Measurements from ENCODE around the gene DLG1. TPM values are rescaled to one million over a fixed set of nuclear protein-coding genes. Genes with fewer than 3 reads are reported as not detected.

DLG1 gene
- total RNA-seq, 1 donor from 2014 or later: 85.0 TPM

DNA sequence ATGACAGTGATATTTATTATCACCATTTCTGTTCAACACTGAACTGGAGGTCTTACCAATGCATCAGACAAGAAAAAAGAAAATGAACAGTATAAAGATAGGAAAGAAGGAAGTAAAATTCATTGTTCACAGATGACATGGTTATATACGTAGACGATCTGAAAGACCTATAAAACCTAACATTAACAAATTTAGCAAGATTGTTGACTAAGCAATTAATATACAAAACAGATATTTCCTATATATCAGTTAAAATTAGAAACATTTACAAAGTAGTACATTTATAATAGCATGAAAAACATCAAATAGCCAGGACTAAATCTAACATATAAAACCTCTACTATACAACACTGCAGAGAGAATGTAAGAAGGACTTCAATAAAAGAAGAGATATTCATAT, 176.0 kb downstream of the DLG1 start:
- Mint-ChIP-seq H3K4me1 (ENCODE audit: low read depth) (peaks cover 2% of the 10 kb centered on the region), H3K27ac (no peak overlapping the region), H3K36me3 (ENCODE audit: low read depth) (peaks cover 16% of the 10 kb centered on the region), H3K4me3 (no peak overlapping the region), H3K9me3 (no peaks in the 10 kb centered on the region), H3K27me3 (ENCODE audit: insufficient read depth) (no peaks in the 10 kb centered on the region)
- DNase-seq (ENCODE audit: low spot score): no peak
- intact Hi-C loops (cut with micrococcal nuclease): no loop called here

GRCh38 chr3:197117114-197117513, 181.3 kb downstream of the DLG1 start:
- Mint-ChIP-seq H3K4me1 (ENCODE audit: low read depth) (peaks cover 8% of the 10 kb centered on the region), H3K27me3 (ENCODE audit: insufficient read depth) (no peaks in the 10 kb centered on the region), H3K27ac (no peak overlapping the region), H3K36me3 (ENCODE audit: low read depth) (peaks cover 24% of the 10 kb centered on the region), H3K4me3 (no peak overlapping the region), H3K9me3 (no peaks in the 10 kb centered on the region)
- intact Hi-C loops (cut with micrococcal nuclease): no loop called here
- no peak for DNase-seq (ENCODE audit: low spot score)

GRCh38 chr3:197114007-197114406, 184.4 kb downstream of the DLG1 start:
- Mint-ChIP-seq H3K4me1 (ENCODE audit: low read depth) (peaks cover 8% of the 10 kb centered on the region), H3K27me3 (ENCODE audit: insufficient read depth) (no peaks in the 10 kb centered on the region), H3K27ac (no peak overlapping the region), H3K9me3 (no peaks in the 10 kb centered on the region), H3K4me3 (no peak overlapping the region), H3K36me3 (ENCODE audit: low read depth) (peaks cover 36% of the 10 kb centered on the region)
- no peak for DNase-seq (ENCODE audit: low spot score)
- intact Hi-C loops (cut with micrococcal nuclease): no loop called here

DNA sequence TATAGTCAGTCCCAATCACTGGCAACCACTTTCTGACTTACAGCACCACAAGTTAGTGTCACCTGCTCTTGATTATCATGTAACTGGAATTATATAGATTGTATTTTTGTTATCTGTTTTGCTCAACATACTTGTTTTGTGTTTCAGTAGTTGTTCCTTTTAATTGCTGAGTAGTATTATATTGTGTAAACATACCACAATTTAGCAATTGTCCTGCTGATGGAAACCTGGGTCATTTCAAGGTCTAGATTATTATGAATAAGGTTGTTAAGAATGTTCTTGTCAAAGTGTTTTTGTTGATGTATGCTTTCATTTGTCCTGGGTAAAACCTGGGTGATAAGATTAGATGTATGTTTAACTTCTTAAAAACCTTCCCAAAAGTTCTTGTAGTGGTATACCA, 186.7 kb downstream of the DLG1 start:
- H3K9me3 Mint-ChIP-seq: no peaks in the 10 kb centered on the region
- H3K27ac Mint-ChIP-seq: no peak overlapping the region
- H3K36me3 Mint-ChIP-seq (ENCODE audit: low read depth): peaks cover 40% of the 10 kb centered on the region
- intact Hi-C loops (cut with micrococcal nuclease): no loop called here
- no peak for DNase-seq (ENCODE audit: low spot score)
- no peak overlapping the region for H3K4me3 Mint-ChIP-seq
- no peaks in the 10 kb centered on the region for H3K27me3 Mint-ChIP-seq (ENCODE audit: insufficient read depth)
- no peaks in the 10 kb centered on the region for H3K4me1 Mint-ChIP-seq (ENCODE audit: low read depth)

GRCh38 chr3:197105786-197106185, 192.6 kb downstream of the DLG1 start:
- Mint-ChIP-seq H3K36me3 (ENCODE audit: low read depth) (peaks cover 31% of the 10 kb centered on the region), H3K4me3 (no peak overlapping the region), H3K4me1 (ENCODE audit: low read depth) (no peaks in the 10 kb centered on the region), H3K27me3 (ENCODE audit: insufficient read depth) (no peaks in the 10 kb centered on the region), H3K9me3 (no peaks in the 10 kb centered on the region), H3K27ac (no peak overlapping the region)
- no peak for DNase-seq (ENCODE audit: low spot score)
- intact Hi-C loops (cut with micrococcal nuclease): no loop called here

DNA sequence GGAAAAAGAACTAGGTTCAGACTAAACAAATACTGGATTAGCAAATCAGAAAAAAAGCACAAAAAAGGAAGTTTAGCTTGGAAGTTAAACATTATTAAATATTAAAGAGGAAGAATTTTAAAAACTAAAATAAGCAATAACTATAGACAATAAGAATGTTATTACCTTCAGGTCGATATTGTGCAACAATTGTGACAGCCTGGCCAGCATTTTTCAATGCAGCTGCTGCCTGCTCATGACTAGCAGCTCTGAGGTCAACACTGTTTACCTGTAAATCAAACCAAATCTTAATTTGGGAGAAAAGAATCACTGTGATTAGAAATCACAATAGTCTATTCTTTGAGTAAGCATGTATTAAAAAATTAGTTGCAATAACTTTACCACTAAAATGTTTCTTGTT, 193.7 kb downstream of the DLG1 start:
- no peaks in the 10 kb centered on the region for H3K27me3 Mint-ChIP-seq (ENCODE audit: insufficient read depth)
- H3K4me1 Mint-ChIP-seq (ENCODE audit: low read depth): no peaks in the 10 kb centered on the region
- no peak for DNase-seq (ENCODE audit: low spot score)
- peaks cover 21% of the 10 kb centered on the region for H3K36me3 Mint-ChIP-seq (ENCODE audit: low read depth)
- intact Hi-C loops (cut with micrococcal nuclease): no loop called here
- H3K4me3 Mint-ChIP-seq: no peak overlapping the region
- no peak overlapping the region for H3K27ac Mint-ChIP-seq
- no peaks in the 10 kb centered on the region for H3K9me3 Mint-ChIP-seq

DNA sequence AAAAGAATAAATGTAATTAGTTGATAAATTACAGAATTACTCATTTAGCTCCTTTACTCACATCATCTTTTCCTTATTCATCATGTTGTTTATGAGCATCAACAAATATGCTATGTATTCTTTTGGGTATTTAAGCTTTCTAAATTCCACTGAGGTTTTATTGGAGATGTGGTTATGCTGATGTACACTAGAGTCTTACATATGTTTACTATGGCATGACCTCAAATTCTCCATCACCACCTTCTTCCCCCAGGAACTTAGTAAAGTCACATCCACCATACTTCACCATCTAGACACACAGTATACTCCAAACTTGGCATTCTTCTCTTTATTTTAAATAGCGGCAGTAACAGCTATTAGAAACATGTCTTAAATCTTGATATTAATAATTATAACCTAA, 194.6 kb downstream of the DLG1 start:
- intact Hi-C loops (cut with micrococcal nuclease): no loop called here
- Mint-ChIP-seq H3K27me3 (ENCODE audit: insufficient read depth) (no peaks in the 10 kb centered on the region), H3K36me3 (ENCODE audit: low read depth) (peaks cover 17% of the 10 kb centered on the region), H3K4me1 (ENCODE audit: low read depth) (no peaks in the 10 kb centered on the region), H3K9me3 (no peaks in the 10 kb centered on the region), H3K4me3 (no peak overlapping the region), H3K27ac (no peak overlapping the region)
- DNase-seq (ENCODE audit: low spot score): no peak

GRCh38 chr3:197093871-197094270, 204.5 kb downstream of the DLG1 start:
- Mint-ChIP-seq H3K4me1 (ENCODE audit: low read depth) (peaks cover 1% of the 10 kb centered on the region), H3K36me3 (ENCODE audit: low read depth) (peaks cover 17% of the 10 kb centered on the region), H3K27ac (no peak overlapping the region)

GRCh38 chr3:197088370-197088769, 210.0 kb downstream of the DLG1 start:
- H3K27ac Mint-ChIP-seq: no peak overlapping the region
- peaks cover 16% of the 10 kb centered on the region for H3K36me3 Mint-ChIP-seq (ENCODE audit: low read depth)
- H3K4me1 Mint-ChIP-seq (ENCODE audit: low read depth): peaks cover 25% of the 10 kb centered on the region
- intact Hi-C loops (cut with micrococcal nuclease): loop anchor here (10.0 kb wide), 1 partner anchor 96 kb away; no protein-coding TSS in a partner anchor
- no peaks in the 10 kb centered on the region for H3K9me3 Mint-ChIP-seq
- no peaks in the 10 kb centered on the region for H3K27me3 Mint-ChIP-seq (ENCODE audit: insufficient read depth)
- no peak for DNase-seq (ENCODE audit: low spot score)
- H3K4me3 Mint-ChIP-seq: no peak overlapping the region

More at GRCh38 chr3:197093871-197094270, 204.5 kb downstream of the DLG1 start:
- no peak overlapping the region for H3K4me3 Mint-ChIP-seq
- H3K9me3 Mint-ChIP-seq: no peaks in the 10 kb centered on the region
- intact Hi-C loops (cut with micrococcal nuclease): no loop called here
- no peak for DNase-seq (ENCODE audit: low spot score)
- H3K27me3 Mint-ChIP-seq (ENCODE audit: insufficient read depth): no peaks in the 10 kb centered on the region

DNA sequence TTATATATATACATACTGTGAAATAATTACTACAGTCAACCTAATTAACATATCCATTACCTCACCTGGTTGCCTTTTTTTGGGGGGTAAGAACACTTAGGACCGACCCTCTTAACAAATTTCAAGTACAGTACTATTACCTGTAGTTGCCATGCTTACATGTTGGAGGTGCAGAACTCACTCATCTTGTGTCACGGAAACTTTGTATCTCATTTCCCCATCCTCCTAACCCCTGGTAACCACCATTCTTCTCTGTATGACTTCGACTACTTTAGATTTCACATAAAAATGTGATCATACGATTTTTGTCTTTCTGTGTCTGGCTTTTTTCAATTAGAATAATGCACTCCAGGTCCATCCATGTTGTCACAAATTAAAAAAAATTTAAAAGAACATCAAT, 213.3 kb downstream of the DLG1 start:
- Mint-ChIP-seq H3K36me3 (ENCODE audit: low read depth) (peaks cover 20% of the 10 kb centered on the region), H3K4me1 (ENCODE audit: low read depth) (peaks cover 25% of the 10 kb centered on the region), H3K27ac (peak overlapping the region; percentile 36), H3K4me3 (no peak overlapping the region), H3K9me3 (no peaks in the 10 kb centered on the region), H3K27me3 (ENCODE audit: insufficient read depth) (no peaks in the 10 kb centered on the region)
- no peak for DNase-seq (ENCODE audit: low spot score)
- intact Hi-C loops (cut with micrococcal nuclease): loop anchor here (10.0 kb wide), 1 partner anchor 100 kb away; no protein-coding TSS in a partner anchor

DNA sequence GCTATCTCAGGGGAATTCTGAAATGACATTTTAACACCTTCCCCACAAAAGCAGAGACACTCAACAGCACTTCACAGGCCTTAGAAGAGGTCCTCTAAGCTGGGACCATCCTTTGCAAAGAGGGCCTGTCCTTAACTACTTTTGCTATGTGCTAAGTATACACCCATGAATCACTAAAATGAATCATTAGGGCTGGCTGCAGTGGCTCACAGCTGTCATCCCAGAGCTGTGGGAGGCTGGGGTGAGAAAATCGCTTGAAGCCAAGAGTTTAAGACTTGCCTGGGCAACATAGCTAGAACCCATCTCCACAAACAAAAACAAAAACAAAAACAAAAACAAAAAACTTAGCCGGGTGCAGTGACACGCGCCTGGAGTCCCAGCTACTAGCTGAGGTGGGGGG, 214.9 kb downstream of the DLG1 start:
- H3K27ac Mint-ChIP-seq: peak overlapping the region; percentile 16
- H3K27me3 Mint-ChIP-seq (ENCODE audit: insufficient read depth): no peaks in the 10 kb centered on the region
- no peaks in the 10 kb centered on the region for H3K9me3 Mint-ChIP-seq
- peaks cover 19% of the 10 kb centered on the region for H3K36me3 Mint-ChIP-seq (ENCODE audit: low read depth)
- no peak overlapping the region for H3K4me3 Mint-ChIP-seq
- peaks cover 20% of the 10 kb centered on the region for H3K4me1 Mint-ChIP-seq (ENCODE audit: low read depth)
- intact Hi-C loops (cut with micrococcal nuclease): loop anchor here (10.0 kb wide), 1 partner anchor 101 kb away; no protein-coding TSS in a partner anchor
- no peak for DNase-seq (ENCODE audit: low spot score)

DNA sequence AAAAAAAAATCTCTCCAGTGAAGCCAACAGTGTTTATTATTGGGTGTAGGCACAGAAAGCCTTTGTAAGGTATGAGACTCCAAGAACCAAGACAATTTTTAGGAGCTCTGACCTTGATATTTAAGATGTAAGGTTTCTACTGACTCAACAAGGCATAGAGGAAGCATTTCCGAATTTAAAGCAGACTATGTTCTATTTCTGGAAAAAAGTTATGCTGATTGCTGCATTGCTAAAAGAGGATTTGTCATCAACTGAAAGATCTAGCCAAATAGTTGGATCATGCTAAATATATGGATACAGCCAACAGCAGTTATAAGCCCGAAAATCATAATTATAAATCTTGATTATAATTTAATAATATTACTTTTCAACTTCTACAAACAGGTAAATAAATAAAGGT, 215.5 kb downstream of the DLG1 start:
- no peak overlapping the region for H3K27ac Mint-ChIP-seq
- intact Hi-C loops (cut with micrococcal nuclease): loop anchor here (10.0 kb wide), 1 partner anchor 102 kb away; no protein-coding TSS in a partner anchor
- no peak for DNase-seq (ENCODE audit: low spot score)
- no peaks in the 10 kb centered on the region for H3K27me3 Mint-ChIP-seq (ENCODE audit: insufficient read depth)
- H3K4me3 Mint-ChIP-seq: no peak overlapping the region
- peaks cover 18% of the 10 kb centered on the region for H3K36me3 Mint-ChIP-seq (ENCODE audit: low read depth)
- no peaks in the 10 kb centered on the region for H3K9me3 Mint-ChIP-seq
- peaks cover 14% of the 10 kb centered on the region for H3K4me1 Mint-ChIP-seq (ENCODE audit: low read depth)

DNA sequence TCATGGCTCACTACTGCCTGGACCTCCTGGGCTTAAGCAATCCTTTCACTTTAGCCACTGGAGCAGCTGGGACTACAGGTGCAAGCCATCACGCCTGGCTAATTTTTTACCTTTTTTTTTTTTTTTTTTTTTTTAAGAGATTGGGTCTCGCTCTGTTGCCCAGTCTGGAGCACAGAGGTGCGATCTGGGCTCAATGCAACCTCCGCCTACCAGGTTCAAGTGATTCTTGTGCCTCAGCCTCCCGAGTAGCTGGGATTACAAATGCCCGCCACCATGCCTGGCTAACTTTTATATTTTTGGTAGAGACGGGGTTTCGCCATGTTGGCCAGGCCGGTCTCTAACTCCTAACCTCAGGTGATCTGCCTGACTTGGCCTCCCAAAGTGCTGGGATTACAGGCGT, 218.1 kb downstream of the DLG1 start:
- H3K27me3 Mint-ChIP-seq (ENCODE audit: insufficient read depth): no peaks in the 10 kb centered on the region
- H3K9me3 Mint-ChIP-seq: no peaks in the 10 kb centered on the region
- no peak overlapping the region for H3K27ac Mint-ChIP-seq
- peaks cover 18% of the 10 kb centered on the region for H3K36me3 Mint-ChIP-seq (ENCODE audit: low read depth)
- no peak overlapping the region for H3K4me3 Mint-ChIP-seq
- no peak for DNase-seq (ENCODE audit: low spot score)
- peaks cover 9% of the 10 kb centered on the region for H3K4me1 Mint-ChIP-seq (ENCODE audit: low read depth)
- intact Hi-C loops (cut with micrococcal nuclease): loop anchor here (10.0 kb wide), 1 partner anchor 104 kb away; no protein-coding TSS in a partner anchor

DNA sequence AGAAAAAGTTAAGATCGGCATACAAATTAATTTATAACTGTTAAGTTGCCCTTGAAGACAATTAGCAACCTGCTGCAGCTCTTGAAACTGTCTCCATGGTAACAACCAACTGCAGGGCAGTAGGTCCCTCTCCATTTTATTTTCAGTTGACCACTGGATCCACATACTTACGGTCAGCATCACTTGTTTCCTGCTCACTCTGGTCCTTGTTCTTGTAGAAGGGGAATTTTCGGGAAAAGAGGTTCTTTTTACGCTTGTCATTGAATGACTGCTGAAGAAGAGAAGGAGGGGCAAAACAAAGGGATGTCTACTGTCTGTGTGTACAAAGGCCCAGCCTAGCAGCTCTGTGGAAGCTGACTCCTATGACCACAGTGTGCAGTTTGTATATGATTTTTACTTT, 222.0 kb downstream of the DLG1 start:
- Mint-ChIP-seq H3K4me3 (no peak overlapping the region), H3K9me3 (no peaks in the 10 kb centered on the region)
- intact Hi-C loops (cut with micrococcal nuclease): no loop called here

More for the DNA sequence above, 222.0 kb downstream of the DLG1 start:
- Mint-ChIP-seq H3K36me3 (ENCODE audit: low read depth) (peaks cover 11% of the 10 kb centered on the region), H3K27me3 (ENCODE audit: insufficient read depth) (no peaks in the 10 kb centered on the region), H3K27ac (no peak overlapping the region), H3K4me1 (ENCODE audit: low read depth) (no peaks in the 10 kb centered on the region)
- no peak for DNase-seq (ENCODE audit: low spot score)

Measured in activated T-helper 1 cell treated with anti-CD3 and anti-CD28 coated beads, Interleukin-12 subunit alpha, Interleukin-12 subunit beta, Interleukin-2, Interleukin-4 antibody, amounts not matched to agents 30 ng/mL and 10 ng/mL and 1 ng/mL, durations not matched to agents 14 hours and 24 hours and 36 hours (primary cell).